NCI-H1105 (cell line): ENCODE measurements around the gene ACVRL1.
A peak's percentile ranks its signal among the peaks of the same experiment; 100 is the strongest.

Experiments
- DNase-seq: peaks from one replicate; lab custom pipeline; 2025; lab: John Stamatoyannopoulos, UW

ACVRL1 gene

DNA sequence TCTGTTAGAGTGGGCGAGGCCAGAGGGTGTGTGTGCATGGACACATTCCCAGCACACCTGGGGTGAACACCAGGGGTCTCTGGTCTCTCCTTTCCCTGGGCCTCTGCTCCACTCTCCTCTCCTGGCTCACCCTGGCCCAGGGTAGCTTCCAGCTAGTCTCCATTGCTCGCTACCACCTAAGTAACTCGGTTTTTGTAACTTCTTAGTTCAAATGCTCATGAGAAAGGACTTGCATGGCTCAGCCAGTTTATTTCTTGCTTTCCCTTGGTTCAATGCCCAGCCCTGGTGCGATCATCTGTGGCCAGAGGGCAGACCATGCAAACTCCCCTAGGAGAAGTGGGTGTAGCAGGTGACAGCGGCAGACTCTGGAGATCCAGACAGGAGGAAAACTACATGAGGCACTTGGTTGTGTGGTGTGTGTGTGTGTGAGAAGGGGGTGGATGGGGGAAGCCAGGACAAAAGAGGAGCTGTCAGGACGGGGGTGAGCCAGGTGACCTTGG, 35.2 kb downstream of the ACVRL1 start:
- DNase-seq, result no peak

DNA sequence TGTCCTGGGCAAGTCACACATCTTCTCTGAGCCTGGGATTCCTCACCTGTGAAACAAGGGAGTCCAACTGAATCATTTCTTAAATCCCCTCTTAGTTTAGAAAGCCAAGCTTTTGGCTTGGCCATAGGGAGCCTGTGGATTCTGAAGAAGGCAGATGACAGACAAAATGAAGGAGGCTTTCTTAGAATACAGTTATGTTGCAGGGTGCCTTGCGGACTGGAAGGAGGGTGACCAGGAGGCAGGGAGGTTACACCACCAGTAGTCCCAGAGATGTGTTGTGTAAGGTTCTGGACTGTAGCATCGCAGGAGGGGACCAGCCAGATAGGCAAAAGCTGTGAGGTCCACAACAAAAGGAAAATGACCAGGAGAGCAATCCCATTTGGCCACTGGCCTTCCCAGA, 36.0 kb downstream of the ACVRL1 start:
- DNase-seq, result no peak

DNA sequence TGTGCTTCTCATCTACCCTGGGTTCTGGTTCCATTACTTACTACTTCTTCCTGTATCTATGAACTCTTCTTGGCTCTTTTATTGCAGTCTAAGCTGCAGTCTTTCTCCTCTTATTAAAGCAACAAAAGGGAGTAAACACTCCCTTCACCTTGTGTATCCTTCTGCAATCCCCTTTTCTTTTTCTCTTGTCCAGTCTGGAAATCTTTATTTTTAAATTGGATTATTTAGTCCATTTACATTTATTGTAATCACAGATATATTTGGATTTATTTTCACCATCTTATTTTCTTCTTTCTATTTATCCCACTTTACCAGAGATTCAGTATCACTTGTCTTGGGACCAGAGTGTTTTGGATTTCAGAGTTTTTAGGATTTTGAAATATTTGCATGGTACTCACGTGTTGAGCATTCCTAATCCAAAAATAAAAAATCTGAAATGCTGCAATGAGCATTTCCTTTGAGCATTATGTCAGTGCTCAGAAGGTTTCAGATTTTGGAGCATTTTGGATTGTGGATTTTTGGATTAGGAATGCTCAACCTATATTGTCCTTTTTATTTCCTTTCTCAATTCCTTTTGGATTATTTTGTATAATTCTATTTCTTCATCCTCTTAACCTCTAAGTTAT, 37.4 kb downstream of the ACVRL1 start:
- no peak for DNase-seq

DNA sequence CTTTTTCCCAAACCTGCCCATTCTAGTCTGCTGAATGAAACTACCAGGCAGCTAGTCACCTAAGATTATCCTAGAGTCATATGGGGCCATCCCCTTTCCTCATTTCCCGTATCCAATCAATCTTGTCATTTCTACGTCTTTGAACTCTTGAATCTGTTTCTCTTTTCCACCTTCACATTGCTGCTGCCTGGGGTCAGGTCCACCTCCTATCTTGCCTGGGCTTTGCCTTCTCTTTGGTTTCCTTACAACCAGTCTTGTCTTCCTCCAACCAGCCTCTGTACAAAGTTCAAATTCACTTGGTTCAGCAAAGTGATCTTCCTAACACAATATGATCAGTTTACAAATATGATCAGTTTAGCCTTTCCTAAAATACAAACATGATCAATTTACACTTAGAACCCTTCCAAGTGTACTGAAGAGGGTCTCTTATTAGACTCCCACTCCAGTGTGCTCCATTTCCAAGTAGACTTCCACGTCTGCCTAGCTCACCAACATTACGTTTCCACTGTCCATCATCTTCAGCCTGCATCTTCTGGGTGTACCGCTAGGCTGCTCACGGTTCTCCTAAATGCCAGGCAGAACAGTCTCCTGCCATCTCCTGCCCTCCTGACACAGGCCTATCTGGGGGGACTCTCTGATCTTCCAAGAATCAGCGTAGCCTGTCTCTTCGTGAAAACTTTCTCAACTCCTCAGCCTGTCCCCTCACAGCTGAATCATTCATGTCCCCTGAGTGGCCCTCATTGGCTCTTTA, 40.1 kb downstream of the ACVRL1 start:
- DNase-seq, result no peak

DNA sequence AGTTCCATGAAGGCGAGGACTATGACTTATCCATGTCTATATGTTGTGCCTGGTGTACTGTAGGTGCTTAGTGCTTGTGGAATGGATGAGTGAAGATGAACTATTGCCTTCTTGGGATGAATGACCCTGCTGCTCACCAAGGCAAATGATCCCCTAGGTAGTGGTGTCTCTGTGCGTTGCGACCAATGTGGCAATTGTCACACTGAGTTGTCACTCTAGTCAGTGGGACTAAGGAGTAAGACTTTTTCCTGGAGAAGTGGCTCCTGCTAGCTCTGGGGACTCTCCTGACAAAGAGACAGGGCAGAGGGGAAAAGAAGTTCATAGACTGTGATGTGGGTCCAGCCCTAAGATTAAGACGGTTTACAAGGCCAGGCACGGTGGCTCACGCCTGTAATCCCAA, 40.8 kb downstream of the ACVRL1 start:
- DNase-seq, result no peak

DNA sequence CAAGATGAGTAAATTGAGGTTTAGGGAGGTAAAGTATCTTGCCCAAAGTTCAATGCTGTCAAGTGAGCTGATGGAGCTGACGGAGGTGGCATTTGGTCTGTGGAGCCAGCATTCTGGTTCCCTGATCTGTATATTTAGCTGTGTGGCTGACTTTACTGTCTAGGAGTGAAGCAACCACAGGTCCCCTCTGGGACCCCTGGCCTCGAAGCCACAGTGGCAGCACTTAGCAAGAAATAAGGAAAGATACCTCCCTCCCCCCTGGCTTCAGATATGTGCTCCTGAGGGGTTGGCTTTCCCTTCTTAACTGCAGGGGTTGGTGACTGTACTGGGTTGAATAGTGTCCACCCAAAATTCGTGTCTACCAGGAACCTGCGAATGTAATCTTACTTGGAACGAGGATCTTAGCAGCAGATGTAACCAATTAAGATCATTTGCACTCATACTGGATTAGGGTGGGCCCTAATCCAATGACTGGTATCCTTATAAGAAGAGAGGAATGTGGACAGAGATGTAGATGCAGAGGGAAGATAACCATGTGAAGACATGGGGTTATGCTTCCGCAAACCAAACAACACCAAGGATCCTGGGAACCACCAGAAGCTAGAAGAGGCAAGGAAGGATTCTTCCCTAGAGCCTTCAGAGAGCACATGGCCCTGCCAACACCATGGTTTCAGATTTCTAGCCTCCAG, 42.2 kb downstream of the ACVRL1 start:
- DNase-seq, result no peak

DNA sequence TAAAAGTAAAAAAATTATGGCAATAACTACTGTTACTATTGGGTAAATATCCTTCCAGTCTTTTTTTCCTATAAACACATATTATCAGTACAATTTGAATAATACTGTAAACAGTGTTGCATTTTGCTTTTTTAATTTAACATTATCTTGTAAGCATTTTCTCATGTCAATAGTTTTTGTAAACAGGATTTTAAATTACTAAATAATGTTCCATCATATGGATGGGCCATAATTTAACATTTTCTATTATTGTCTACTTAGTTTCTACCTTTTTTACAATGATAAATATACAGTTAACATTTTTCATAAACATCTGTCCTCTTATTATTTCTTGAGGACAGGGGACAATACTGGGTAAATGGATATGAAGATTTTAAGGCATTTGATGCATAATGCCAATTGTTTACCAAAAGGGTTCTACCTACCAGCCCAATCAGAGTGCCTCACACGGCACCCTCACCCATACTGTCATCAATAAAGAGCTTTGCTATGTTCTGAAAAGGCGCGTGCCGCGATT, 43.4 kb downstream of the ACVRL1 start:
- no peak for DNase-seq

DNA sequence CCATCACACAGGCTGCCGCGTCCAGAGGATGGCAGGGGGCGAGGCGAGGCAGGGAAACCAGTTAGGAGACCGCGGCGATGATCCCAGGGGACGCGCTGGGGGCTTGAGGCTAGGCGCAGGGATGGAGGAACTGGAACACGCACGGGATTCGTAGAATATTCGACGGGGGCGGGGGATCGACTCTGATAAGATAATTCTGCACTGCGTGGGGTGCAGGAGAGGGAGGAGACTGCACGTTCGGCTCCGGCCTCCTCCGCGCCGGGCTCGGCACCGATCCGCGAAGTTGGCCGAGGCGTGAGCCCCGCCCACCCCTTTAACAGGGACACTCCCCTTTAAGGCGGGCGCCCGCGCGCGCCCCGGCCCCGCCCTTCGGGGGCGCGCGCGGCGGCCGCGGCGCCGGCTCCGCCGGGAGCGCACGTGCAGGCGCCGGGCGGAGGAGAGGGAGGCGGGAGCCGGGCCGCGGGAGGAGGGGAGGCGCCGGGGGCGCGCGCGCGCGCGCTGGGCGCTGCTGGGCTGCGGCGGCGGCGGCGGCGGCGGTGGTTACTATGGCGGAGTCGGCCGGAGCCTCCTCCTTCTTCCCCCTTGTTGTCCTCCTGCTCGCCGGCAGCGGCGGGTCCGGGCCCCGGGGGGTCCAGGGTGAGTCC, 44.0 kb downstream of the ACVRL1 start, which contains the start of gene ACVR1B:
TSS of gene ACVR1B (plus strand) at position 501 of the 644 bp plus-strand sequence. CDS start at position 546, 45 bp downstream.
- DNase-seq, result peak; percentile 80

DNA sequence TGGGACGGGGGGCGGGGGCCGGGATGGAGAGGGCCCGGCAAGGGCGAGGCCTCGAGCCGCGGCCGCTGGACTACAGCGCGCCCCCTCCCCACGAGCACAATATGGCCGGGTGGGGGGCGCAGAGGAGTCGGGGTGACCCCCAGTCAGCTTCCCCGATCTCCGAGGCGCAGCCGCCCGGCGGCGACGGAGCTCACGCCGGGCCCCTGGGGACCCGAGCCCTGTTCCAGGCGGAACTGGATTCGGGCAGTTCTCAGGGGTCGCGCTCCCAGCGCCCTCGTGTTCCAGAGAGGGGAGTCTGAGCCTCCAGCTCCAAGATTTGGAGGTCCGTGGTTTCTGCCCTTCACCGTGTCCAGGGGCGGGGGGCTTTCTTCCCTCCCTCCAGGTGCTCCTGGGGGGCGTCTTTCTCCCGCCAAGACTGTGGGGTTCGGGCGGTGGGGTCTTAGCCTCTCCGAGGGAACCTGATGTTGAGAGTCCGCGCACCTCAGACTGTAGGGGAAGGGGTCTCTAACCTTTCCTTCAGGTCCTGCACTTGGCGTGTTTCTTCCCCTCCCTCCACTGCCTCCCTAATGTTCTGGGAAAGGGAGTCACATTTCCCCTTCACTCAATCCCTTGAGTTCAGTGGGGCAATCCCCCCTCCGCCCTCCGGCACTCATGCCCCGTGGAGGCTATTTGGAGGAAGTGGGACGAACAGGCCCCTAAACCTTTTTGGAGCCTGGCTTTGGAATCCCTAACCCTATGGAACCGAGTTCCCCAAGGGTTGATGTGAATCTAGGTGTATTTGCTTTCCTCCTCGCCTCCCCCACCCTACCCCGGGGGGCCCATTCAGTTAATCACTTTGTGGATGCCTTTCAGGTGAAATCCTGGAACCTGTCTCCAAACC, 44.8 kb downstream of the ACVRL1 start:
- no peak for DNase-seq

DNA sequence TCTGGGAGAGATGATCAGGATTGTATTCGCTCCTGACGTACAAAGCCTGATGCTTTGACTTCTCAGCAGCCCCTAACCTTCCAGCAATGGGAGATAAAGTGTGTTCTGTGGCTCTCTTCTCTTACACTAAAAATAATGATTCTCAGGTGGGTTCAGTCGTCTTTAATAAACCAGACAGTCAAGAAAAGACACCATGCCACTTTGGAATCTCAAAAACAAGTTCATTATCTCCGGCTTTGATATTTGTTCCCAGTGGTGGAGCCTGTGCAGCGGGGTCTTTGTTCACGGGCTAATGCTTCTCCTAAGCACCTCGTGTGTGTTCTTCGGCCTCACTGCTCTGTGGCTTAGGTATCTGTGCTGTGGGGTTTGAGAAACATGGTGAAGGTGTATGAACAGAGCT, 45.8 kb downstream of the ACVRL1 start:
- no peak for DNase-seq

DNA sequence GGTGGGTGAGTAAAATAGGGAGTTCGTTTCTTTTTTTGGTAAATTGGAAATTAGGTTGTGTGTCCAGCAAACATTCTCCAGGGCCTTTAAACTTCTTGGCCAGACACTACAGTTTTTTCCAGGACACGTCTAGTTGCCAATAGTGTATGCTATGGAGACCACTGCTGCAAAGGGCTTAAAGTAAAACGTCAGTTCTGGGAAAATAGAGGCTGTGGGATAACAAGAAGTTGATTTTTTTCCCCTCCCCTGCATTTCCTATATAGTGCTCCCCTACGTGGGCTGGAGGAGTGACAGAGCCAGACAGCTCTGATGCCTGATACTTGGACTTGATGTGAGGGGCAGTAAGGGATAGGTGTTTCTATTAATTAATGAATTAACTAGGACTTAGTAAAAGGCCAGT, 46.6 kb downstream of the ACVRL1 start:
- no peak for DNase-seq

DNA sequence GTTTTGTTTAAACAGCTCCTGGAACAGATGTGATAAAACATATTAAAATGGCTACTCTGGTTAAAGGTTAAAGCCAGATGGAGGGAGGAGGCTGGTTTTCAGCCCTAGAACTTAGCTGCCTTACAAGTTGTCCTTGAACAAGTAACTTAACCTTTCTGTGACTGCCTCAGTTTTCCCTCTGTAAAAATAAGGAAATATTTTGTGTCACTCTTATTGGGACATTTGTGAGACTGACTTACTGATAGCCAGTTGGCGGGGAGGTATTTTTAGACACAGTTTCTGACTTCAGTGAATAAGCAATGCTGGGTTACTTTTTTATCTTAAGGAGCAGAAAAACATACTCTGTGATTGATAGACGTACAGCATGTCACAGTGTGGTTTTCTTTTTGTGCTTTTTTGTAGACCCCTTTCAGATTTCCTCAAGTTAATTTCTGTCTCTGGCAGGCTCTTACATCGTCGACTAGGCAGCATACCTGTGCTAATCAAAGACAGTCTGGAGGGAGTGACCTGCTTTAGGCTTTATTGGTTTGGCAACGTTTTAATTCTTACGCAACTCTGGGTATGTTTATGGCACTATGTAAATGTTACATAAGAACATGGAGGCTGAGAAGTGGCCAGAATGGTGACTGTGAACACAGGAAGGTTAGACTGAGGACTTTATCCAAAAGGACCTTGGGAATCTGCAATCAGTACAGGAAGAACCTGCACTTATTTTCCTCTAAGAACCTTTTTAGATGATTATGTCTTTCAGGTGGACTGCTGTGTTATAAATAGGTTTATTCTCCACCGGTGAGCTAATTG, 47.5 kb downstream of the ACVRL1 start:
- DNase-seq, result no peak

DNA sequence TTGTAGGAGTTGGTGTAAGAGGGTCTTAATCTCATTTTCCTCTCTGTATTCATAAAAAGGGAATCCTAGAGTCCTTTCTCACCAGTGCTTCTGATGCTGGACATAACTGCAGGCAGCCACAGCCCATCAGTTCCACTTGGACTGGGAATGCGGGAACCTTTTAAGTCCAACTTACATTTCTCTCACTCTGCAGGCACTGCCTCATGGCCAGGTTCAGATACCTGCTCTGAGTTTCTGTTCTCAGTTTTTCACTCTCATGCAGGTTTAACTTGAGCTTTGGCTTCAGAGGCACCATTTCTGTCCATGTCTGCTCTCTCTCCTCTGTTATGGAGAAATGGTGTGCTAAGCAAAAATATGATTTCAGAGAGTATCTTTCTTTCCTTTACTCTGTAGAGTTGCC, 48.4 kb downstream of the ACVRL1 start:
- DNase-seq, result no peak

DNA sequence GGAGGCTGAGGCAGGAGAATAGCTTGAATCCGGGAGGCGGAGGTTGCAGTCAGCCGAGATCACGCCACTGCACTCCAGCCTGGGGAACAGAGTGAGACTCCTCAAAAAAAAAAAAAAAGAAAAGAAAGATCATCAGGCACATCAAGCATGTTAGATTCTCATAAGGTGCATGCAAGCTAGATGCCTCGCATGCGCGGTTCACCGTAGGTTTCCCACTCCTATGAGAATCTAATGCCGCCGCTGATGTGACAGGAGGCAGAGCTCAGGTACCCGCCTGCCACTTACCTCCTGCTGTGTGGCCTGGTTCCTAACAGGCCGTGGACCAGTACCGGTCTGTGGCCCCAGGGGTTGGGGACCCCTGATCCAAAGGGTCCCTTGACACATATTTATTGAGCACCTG, 51.2 kb downstream of the ACVRL1 start:
- DNase-seq, result no peak

DNA sequence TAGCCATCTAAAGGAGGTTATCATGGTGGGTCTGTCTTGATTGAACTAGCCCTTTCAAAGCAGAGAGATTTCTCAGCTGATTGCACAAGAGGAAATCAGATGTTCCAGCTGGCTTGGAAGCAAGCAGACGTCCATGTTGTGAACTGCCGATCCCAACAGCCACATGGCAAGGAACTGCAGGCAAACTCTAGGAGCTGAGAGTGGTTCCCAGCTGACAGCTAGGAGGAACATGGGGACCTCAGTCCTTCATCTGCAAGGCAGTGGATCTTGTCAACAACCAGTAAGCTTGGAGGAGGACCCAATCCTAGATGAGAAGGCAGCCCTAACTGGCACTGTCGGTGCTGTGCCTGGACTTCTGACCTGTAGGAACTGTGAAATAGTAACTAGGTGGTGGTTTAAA, 51.9 kb downstream of the ACVRL1 start:
- no peak for DNase-seq

DNA sequence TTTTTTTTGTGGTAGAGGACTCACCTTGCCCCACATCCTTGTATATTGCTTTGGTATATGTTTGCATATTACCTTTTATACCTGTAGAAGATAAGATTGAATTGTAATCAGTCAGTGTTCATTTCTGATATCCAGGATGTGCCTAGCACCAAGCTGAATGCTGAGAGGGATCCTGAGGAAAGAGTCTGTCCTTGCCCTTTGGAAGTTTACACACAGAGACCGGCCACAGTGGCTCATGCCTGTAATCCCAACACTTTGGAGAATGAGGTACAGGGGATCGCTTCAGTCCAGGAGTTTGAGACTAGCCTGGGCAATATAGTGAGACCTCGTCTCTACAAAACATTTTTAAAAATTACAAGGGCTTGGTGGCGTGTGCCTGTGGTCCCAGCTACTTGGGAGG, 52.6 kb downstream of the ACVRL1 start:
- DNase-seq, result no peak

DNA sequence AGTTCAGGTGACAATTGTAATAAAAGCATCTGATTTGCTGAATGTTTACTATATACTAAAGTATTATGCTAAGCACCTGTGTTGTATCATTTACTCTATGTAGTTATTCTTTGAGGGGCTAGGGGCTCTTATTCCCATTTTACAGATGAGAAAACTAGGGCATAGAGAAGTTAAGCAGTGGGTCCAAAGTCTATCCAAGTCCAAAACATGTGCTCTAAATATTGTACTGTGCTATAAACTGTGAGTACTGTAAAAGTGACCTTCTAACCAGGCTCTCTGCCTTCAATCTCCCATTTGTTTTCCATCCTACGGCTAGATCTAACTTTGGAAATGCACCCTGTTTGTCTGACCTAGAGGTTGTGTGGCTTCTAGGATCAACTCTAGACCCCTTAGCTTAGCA, 53.2 kb downstream of the ACVRL1 start:
- no peak for DNase-seq

DNA sequence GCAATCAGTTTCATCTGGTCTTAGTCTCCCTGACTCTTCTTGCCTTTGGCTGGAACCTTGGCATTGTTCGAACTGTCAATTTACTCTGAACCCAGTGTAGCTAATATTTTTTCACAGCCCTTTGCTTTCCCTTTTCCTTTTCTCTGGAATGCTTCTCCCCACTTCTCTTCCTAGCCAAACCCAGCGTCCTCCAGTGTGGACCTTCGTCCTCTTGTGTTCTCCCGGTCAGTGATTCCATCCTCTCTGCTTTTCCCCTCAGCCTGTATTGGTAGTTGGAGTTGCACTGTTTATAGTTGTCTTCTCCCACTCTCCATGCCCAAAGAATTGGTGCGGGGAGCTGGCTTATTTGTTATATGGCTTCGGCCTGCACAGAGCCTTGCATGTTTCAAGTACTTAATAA, 53.6 kb downstream of the ACVRL1 start:
- DNase-seq, result no peak

DNA sequence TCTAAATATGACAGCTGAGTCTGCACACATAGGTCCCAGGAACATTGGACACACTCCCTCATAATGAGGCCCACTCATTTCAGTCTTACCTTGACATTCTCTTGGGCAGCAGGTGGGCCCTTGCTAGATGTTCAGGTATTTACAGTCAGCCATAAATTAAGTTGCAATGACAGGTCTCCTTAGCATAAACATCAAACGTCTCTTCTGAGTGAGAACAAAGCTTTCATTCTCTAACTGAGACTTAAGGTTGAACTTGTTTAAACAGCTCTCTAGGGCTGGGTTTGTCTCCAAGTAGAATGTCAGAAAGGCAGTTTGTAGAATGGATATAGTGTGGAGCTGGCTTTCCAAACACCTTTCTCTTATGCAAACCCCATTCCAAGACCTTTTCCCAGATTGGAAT, 54.5 kb downstream of the ACVRL1 start:
- DNase-seq, result no peak

DNA sequence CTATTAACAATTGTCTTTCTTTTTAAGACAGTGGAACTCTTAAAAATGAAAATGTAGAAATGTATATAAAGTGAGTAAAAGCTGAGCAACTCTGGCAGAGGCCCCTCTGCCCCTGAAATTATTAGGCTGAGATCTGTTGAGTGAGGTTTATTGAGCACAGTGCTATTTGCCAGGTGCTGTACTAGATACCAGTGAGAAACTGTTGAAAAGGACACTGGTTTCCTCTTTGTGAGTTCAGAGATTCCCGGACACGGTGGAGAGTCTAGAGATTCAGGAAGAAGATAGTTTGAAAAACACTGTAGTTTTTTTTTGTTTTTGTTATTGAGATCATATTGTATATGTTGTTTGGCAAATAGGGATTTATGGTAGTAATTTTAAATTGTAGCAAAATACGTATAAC, 55.4 kb downstream of the ACVRL1 start:
- no peak for DNase-seq

DNA sequence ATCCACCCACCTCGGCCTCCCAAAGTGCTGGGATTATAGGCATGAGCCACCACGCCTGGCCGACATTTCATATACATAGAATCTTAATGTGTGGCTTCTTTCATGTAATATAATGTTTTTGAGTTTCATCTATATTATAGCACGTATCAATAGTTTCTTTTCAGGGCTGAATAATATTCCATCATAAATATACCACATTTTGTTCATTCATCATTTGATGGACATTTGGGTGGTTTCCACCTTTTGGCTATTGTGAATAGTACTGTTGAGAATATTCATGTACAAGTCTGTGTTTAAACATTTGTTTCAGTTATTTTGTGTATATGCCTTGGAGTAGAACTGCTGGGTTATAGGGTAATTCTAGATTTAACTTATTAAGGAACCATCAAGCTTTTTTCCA, 56.2 kb downstream of the ACVRL1 start:
- no peak for DNase-seq
